ENCODE results near the gene CELF1.

DNA sequence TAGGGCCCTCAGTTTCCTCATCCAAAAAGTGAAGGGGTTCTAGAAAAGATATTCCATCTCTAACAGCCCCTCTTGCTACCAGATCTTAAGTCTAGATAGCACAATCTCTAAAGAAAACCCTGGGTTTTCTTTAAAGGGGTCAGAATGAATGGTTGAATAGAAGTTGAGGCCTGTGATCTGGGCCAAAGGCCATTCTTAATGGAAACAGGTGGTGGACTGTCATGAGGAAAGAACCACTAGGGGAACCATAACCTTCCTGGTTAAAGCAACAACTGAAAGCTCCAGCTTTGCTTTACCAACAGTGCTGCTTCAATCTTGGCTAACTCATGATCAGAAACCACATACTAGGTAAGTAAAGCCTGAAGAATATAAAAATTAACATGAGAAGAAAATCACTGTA is 1.8 kb downstream of the CELF1 start:
- TF ChIP-seq, protein P1, sequence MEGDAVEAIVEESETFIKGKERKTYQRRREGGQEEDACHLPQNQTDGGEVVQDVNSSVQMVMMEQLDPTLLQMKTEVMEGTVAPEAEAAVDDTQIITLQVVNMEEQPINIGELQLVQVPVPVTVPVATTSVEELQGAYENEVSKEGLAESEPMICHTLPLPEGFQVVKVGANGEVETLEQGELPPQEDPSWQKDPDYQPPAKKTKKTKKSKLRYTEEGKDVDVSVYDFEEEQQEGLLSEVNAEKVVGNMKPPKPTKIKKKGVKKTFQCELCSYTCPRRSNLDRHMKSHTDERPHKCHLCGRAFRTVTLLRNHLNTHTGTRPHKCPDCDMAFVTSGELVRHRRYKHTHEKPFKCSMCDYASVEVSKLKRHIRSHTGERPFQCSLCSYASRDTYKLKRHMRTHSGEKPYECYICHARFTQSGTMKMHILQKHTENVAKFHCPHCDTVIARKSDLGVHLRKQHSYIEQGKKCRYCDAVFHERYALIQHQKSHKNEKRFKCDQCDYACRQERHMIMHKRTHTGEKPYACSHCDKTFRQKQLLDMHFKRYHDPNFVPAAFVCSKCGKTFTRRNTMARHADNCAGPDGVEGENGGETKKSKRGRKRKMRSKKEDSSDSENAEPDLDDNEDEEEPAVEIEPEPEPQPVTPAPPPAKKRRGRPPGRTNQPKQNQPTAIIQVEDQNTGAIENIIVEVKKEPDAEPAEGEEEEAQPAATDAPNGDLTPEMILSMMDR (IDR thresholded peaks at IDR 0.05), result peak in 1 of 2 donors; percentile 6
- no peak for TF ChIP-seq POLR2A (IDR thresholded peaks at IDR 0.05)
